Measurements from ENCODE around the gene ZNF836.
A peak's percentile ranks its signal among the peaks of the same experiment; 100 is the strongest.

Gene ZNF836

GRCh38 chr19:52190487-52191293, 19.3 kb upstream of the ZNF836 start:
- no peaks in the 10 kb centered on the region for H3K27me3 ChIP-seq (replicated peaks; ENCODE audit: control insufficient read depth, insufficient read depth, low read length)
- DNase-seq (ENCODE audit: extremely low read depth, insufficient read length), result peak; percentile 48
- no peak for TF ChIP-seq CTCF (IDR thresholded peaks at IDR 0.05; ENCODE audit: insufficient read depth, low read length, poor library complexity, severe bottlenecking)
- peak overlapping the region; percentile 92 for H3K4me3 ChIP-seq (replicated peaks; ENCODE audit: low read depth, low read length)
- H3K36me3 ChIP-seq (ENCODE audit: control insufficient read depth, insufficient read depth, low read length), result peaks cover 8% of the 10 kb centered on the region

DNA sequence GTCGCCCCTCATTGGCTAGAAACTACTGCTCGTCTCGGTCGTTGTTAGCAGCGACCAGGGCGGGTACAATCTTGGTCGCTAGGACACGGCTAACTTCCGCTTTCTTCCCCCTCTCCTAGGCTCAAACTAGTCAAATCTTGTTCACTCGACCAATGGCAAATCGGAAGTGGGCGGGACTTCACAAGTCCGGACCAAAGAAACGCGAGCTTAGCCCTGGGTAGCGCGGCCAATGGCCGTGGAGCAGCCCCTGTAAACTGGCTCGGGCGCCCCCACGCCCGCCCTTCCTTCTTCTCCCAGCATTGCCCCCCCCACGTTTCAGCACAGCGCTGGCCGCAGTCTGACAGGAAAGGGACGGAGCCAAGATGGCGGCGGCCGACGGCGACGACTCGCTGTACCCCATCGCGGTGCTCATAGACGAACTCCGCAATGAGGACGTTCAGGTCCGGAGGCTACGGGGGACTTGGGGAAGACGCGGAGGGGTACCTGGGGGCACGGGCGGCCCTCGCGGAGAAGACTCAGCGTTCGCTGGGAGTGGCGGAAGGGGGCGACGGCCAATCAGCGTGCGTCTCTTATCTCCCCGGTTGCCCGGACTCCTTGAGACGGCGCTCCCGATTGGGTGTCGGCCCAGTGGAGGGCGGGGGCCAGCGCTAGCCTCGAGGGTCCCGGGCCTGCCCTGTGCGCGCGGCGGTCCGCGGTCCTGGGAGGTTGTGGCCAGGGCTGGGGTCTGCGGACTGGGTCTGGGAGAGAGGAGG, 18.5 kb upstream of the ZNF836 start, which contains the start of gene PPP2R1A:
PPP2R1A (plus strand) TSS at position 318 of the 752 bp plus-strand sequence; CDS start at position 363, 45 bp downstream.
- H3K27me3 ChIP-seq (replicated peaks; ENCODE audit: control insufficient read depth, insufficient read depth, low read length), result no peaks in the 10 kb centered on the region
- TF ChIP-seq CTCF (IDR thresholded peaks at IDR 0.05; ENCODE audit: insufficient read depth, low read length, poor library complexity, severe bottlenecking), result no peak
- H3K4me3 ChIP-seq (replicated peaks; ENCODE audit: low read depth, low read length), result peak within 1 kb of the TSS; percentile 92
- peaks cover 3% of the 10 kb centered on the region for H3K36me3 ChIP-seq (ENCODE audit: control insufficient read depth, insufficient read depth, low read length)
- peak; percentile 98 for DNase-seq (ENCODE audit: extremely low read depth, insufficient read length)

- DNase-seq (ENCODE audit: extremely low read depth, insufficient read length), result peak; percentile 97
- H3K36me3 ChIP-seq (ENCODE audit: control insufficient read depth, insufficient read depth, low read length), result peaks cover 2% of the 10 kb centered on the region
- peak overlapping the region; percentile 57 for H3K4me3 ChIP-seq (replicated peaks; ENCODE audit: low read depth, low read length)
- no peaks in the 10 kb centered on the region for H3K27me3 ChIP-seq (replicated peaks; ENCODE audit: control insufficient read depth, insufficient read depth, low read length)
- TF ChIP-seq CTCF (IDR thresholded peaks at IDR 0.05; ENCODE audit: insufficient read depth, low read length, poor library complexity, severe bottlenecking), result peak; percentile 18
These were observed 17.7 kb upstream of the ZNF836 start for GRCh38 chr19:52188822-52189734.

DNA sequence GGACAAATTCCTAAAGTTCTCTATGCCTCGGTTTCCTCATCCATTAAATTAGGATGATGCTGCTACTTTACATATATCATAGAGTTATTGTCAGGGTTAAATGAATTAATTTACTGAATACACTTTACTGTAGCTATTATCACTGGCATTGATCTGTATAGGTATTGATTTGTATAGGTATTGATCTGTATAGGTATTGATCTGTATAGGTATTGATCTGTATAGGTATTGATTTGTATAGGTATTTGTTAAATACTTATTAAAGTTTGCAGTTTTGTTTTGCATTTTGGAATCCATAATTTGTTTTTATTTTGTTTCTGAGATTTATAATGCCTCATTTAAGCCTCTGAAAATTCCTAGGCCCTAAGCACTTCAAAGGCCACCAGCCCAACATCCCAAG, 16.0 kb upstream of the ZNF836 start:
- no peak overlapping the region for H3K4me3 ChIP-seq (replicated peaks; ENCODE audit: low read depth, low read length)
- TF ChIP-seq CTCF (IDR thresholded peaks at IDR 0.05; ENCODE audit: insufficient read depth, low read length, poor library complexity, severe bottlenecking), result no peak
- H3K27me3 ChIP-seq (replicated peaks; ENCODE audit: control insufficient read depth, insufficient read depth, low read length), result no peaks in the 10 kb centered on the region
- H3K36me3 ChIP-seq (ENCODE audit: control insufficient read depth, insufficient read depth, low read length), result no peaks in the 10 kb centered on the region
- DNase-seq (ENCODE audit: extremely low read depth, insufficient read length), result no peak

DNA sequence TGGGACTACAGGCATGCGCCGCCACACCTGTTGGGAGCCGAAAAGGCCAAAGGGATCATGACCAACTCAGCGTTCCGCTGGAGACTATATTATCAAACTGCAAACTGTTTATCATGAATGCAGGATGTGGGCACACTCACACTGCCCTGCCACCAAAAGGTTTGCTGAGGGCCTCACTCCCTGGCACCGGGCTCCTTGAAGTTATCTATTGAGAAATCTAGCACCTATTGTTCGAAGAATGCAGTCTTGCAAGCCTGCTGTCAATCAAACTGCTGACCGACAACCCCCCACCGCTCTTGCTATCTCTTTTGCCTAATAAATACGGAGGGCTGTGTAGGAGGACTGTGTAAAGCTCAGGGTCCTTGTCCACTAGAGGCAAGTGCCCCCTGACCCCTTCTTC, 5.2 kb upstream of the ZNF836 start:
- no peak for TF ChIP-seq CTCF (IDR thresholded peaks at IDR 0.05; ENCODE audit: insufficient read depth, low read length, poor library complexity, severe bottlenecking)
- no peak for DNase-seq (ENCODE audit: extremely low read depth, insufficient read length)
- Histone ChIP-seq H3K4me3 (replicated peaks; ENCODE audit: low read depth, low read length) (no peak overlapping the region), H3K27me3 (replicated peaks; ENCODE audit: control insufficient read depth, insufficient read depth, low read length) (no peaks in the 10 kb centered on the region), H3K36me3 (ENCODE audit: control insufficient read depth, insufficient read depth, low read length) (no peaks in the 10 kb centered on the region)
